ENCODE measurements around the gene PIP4K2A.

Gene PIP4K2A

DNA sequence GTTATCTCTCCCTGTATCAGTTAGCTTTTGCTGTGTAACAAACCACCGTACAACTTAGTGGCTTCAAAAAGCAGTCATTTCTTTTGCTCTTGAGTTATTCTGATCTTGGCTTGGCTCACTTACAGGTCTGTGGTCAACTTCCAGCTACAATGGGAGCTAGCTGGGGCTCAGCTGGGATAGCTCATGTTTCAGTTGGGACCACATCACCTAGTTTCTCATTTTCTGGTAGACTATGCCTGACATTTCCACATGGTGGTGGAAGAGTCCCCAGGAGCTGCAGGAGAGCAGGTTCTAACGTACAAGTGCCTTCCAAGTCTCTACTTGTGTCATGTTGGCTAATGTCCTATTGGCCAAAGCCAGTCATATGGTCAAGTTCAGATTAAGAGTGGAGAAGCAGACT is 25.8 kb upstream of the PIP4K2A start:
- Histone ChIP-seq H3K4me1 (ENCODE audit: control insufficient read depth, insufficient read depth, low read length) (no peaks in the 10 kb centered on the region), H3K27me3 (ENCODE audit: control insufficient read depth, insufficient read depth, low read length) (no peaks in the 10 kb centered on the region), H3K4me3 (ENCODE audit: low read depth, low read length) (no peak overlapping the region), H3K36me3 (ENCODE audit: control insufficient read depth, insufficient read depth, low read length) (no peaks in the 10 kb centered on the region), H3K27ac (ENCODE audit: low read depth, low read length) (no peak overlapping the region), H3K9me3 (ENCODE audit: control insufficient read depth, insufficient read depth, low read depth, low read length) (0 out of 2 replicates have a peak, but pooled peaks cover 4% of the 10 kb centered on the region), H3K9ac (ENCODE audit: low read length) (no peak overlapping the region)

DNA sequence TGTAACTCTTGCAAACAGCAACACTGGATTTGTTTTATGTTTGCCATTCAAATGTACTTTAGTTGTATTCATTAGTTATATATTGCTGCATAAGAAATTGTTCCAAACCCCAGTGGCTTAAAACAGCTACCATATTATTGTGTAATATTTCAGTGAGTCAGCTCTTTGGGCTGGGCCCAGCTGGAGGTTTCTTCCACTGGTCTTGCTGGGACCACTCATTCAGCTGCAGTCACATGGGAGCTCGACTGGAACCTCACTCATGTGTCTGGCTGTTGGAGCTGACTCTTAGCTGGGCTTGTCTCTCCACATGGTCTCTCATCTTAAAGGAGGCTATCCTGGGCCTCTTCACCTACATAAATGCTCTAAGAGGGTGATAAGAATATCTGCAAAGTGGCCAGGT is 23.2 kb upstream of the PIP4K2A start:
- Histone ChIP-seq H3K27ac (ENCODE audit: low read depth, low read length) (no peak overlapping the region), H3K4me1 (ENCODE audit: control insufficient read depth, insufficient read depth, low read length) (no peaks in the 10 kb centered on the region), H3K36me3 (ENCODE audit: control insufficient read depth, insufficient read depth, low read length) (no peaks in the 10 kb centered on the region), H3K9ac (ENCODE audit: low read length) (no peak overlapping the region), H3K9me3 (ENCODE audit: control insufficient read depth, insufficient read depth, low read depth, low read length) (0 out of 2 replicates have a peak, but pooled peaks cover 4% of the 10 kb centered on the region), H3K27me3 (ENCODE audit: control insufficient read depth, insufficient read depth, low read length) (no peaks in the 10 kb centered on the region), H3K4me3 (ENCODE audit: low read depth, low read length) (no peak overlapping the region)

DNA sequence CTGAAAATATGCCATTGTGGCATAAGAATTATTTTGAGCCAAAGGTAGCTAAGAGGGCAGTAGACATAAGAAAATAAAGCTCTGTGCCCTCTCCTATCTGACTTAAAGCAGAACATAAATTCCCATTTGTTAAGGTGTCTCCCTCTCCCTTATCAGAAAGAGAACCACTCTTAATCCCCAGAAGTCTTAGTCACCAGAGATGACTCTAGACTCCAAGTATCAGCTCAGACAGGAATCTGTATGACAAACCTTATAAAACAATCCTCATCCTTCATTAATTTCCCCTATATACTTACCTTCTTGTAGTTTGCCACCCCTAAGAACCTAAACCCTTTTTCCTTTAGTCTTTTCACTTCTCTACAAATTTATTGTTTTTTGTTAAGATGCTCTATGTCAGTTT is 21.8 kb upstream of the PIP4K2A start:
- no peak overlapping the region for H3K9ac ChIP-seq (ENCODE audit: low read length)
- 0 out of 2 replicates have a peak, but pooled peaks cover 4% of the 10 kb centered on the region for H3K9me3 ChIP-seq (ENCODE audit: control insufficient read depth, insufficient read depth, low read depth, low read length)
- H3K27me3 ChIP-seq (ENCODE audit: control insufficient read depth, insufficient read depth, low read length): no peaks in the 10 kb centered on the region
- no peak overlapping the region for H3K27ac ChIP-seq (ENCODE audit: low read depth, low read length)
- no peaks in the 10 kb centered on the region for H3K4me1 ChIP-seq (ENCODE audit: control insufficient read depth, insufficient read depth, low read length)
- H3K4me3 ChIP-seq (ENCODE audit: low read depth, low read length): no peak overlapping the region
- H3K36me3 ChIP-seq (ENCODE audit: control insufficient read depth, insufficient read depth, low read length): no peaks in the 10 kb centered on the region

DNA sequence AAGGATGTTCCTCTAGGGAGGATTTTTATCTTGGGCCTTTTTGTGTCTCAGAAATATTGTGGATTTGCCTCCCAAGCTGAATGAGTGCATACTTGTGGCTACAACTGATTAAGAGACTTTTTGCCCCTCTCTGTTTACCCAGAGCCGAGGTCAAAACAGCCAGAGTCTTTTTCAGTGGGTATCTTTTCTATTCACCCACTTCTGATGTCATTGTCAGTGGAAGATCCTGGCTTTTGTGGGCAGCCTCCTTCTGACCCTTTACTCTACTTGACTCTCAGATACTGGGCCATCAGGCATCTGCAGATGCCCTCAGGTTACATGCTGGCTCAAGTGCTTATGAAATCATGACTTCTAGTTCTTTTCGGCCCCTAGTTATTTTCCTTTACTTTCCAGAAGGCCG is 19.6 kb upstream of the PIP4K2A start:
- Histone ChIP-seq H3K4me1 (ENCODE audit: control insufficient read depth, insufficient read depth, low read length) (no peaks in the 10 kb centered on the region), H3K27ac (ENCODE audit: low read depth, low read length) (no peak overlapping the region), H3K36me3 (ENCODE audit: control insufficient read depth, insufficient read depth, low read length) (no peaks in the 10 kb centered on the region), H3K4me3 (ENCODE audit: low read depth, low read length) (no peak overlapping the region), H3K27me3 (ENCODE audit: control insufficient read depth, insufficient read depth, low read length) (no peaks in the 10 kb centered on the region), H3K9ac (ENCODE audit: low read length) (no peak overlapping the region), H3K9me3 (ENCODE audit: control insufficient read depth, insufficient read depth, low read depth, low read length) (no peaks in the 10 kb centered on the region)

DNA sequence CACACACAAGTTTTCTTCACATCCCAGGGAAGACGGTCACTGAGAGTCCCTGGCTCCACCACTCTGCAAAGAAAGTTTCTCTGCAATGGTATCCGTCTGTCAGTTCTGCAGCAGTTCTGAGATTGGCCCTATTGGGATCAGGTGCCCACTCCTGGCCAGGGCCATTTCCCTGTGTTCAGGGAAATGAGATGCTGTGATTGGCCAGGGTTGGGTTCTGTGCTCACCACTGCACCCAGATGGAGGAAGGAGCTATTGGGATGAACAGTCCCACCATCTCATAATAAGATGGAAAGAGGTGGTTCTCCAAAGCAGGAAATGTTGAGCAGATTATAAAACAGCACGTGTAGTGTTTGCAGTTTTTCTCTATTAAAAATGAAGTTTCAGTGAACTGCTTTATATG is 13.3 kb upstream of the PIP4K2A start:
- Histone ChIP-seq H3K4me1 (ENCODE audit: control insufficient read depth, insufficient read depth, low read length) (no peaks in the 10 kb centered on the region; the same call in 1 of the 2 replicates), H3K36me3 (ENCODE audit: control insufficient read depth, insufficient read depth, low read length) (no peaks in the 10 kb centered on the region), H3K27me3 (ENCODE audit: control insufficient read depth, insufficient read depth, low read length) (no peaks in the 10 kb centered on the region), H3K9ac (ENCODE audit: low read length) (no peak overlapping the region), H3K9me3 (ENCODE audit: control insufficient read depth, insufficient read depth, low read depth, low read length) (no peaks in the 10 kb centered on the region), H3K4me3 (ENCODE audit: low read depth, low read length) (no peak overlapping the region), H3K27ac (ENCODE audit: low read depth, low read length) (no peak overlapping the region)

DNA sequence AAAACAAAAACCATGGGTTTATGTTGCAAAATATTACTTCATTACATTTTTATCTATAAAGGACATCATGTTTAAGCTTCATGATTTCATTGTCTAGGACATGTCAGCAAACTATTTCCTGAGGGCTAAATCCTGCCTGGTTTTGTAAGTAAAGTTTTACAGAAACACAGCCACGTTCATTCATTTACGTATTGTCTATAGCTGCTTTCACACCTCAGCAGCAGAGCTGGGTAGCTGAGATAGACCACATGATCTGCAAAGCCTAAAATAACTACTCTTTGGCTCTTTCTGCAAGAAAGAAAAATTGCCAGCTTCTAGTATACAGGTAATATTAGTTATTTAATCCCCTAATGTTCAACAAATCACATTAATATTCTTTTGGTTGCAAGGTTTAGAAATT is 12.7 kb upstream of the PIP4K2A start:
- Histone ChIP-seq H3K27ac (ENCODE audit: low read depth, low read length) (no peak overlapping the region), H3K9ac (ENCODE audit: low read length) (no peak overlapping the region), H3K36me3 (ENCODE audit: control insufficient read depth, insufficient read depth, low read length) (no peaks in the 10 kb centered on the region), H3K4me3 (ENCODE audit: low read depth, low read length) (no peak overlapping the region), H3K4me1 (ENCODE audit: control insufficient read depth, insufficient read depth, low read length) (no peaks in the 10 kb centered on the region; the same call in 1 of the 2 replicates), H3K9me3 (ENCODE audit: control insufficient read depth, insufficient read depth, low read depth, low read length) (no peaks in the 10 kb centered on the region), H3K27me3 (ENCODE audit: control insufficient read depth, insufficient read depth, low read length) (no peaks in the 10 kb centered on the region)

DNA sequence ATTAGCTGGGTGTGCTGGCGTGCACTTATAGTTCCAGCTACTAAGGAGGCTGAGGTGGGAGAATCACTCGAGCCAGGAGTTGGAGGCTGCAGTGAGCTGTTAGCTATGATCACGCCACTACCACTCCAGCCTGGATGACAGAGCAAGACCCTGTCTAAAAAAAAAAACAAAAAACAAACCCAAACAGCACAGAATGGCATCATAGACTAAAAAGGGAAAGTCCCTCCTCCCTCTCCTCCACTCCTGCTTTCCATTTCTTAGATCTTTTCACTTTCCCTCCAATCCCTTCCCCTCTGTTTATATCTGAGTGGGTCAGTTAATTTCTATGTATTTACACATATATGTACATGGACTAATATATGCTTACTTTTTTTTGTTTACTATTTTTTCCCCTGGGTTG is 10.4 kb upstream of the PIP4K2A start:
- Histone ChIP-seq H3K27me3 (ENCODE audit: control insufficient read depth, insufficient read depth, low read length) (no peaks in the 10 kb centered on the region), H3K9me3 (ENCODE audit: control insufficient read depth, insufficient read depth, low read depth, low read length) (no peaks in the 10 kb centered on the region), H3K4me1 (ENCODE audit: control insufficient read depth, insufficient read depth, low read length) (no peaks in the 10 kb centered on the region; the same call in 1 of the 2 replicates), H3K36me3 (ENCODE audit: control insufficient read depth, insufficient read depth, low read length) (no peaks in the 10 kb centered on the region), H3K4me3 (ENCODE audit: low read depth, low read length) (no peak overlapping the region), H3K9ac (ENCODE audit: low read length) (no peak overlapping the region), H3K27ac (ENCODE audit: low read depth, low read length) (no peak overlapping the region)

DNA sequence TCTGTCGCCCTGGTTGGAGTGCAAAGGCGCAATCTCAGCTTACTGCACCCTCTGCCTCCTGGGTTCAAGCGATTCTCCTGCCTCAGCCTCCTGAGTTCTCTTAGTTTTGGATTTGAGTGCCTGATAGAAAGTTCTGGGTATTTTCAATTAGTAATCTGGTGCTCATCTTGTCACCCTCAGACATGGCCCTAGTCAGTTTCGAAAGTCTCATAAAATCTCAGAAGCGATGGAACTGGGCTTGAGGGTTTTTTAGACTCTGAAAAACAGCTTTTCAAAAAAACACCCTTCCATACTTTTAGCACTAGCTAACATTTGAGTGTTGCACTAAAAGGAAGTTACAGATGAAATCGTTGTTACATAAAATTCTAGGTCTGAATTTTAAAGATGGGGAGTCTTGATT is 9.4 kb upstream of the PIP4K2A start:
- Histone ChIP-seq H3K4me3 (ENCODE audit: low read depth, low read length) (no peak overlapping the region), H3K4me1 (ENCODE audit: control insufficient read depth, insufficient read depth, low read length) (no peaks in the 10 kb centered on the region; the same call in 1 of the 2 replicates), H3K9ac (ENCODE audit: low read length) (no peak overlapping the region), H3K9me3 (ENCODE audit: control insufficient read depth, insufficient read depth, low read depth, low read length) (no peaks in the 10 kb centered on the region), H3K27me3 (ENCODE audit: control insufficient read depth, insufficient read depth, low read length) (no peaks in the 10 kb centered on the region), H3K36me3 (ENCODE audit: control insufficient read depth, insufficient read depth, low read length) (no peaks in the 10 kb centered on the region), H3K27ac (ENCODE audit: low read depth, low read length) (no peak overlapping the region)

DNA sequence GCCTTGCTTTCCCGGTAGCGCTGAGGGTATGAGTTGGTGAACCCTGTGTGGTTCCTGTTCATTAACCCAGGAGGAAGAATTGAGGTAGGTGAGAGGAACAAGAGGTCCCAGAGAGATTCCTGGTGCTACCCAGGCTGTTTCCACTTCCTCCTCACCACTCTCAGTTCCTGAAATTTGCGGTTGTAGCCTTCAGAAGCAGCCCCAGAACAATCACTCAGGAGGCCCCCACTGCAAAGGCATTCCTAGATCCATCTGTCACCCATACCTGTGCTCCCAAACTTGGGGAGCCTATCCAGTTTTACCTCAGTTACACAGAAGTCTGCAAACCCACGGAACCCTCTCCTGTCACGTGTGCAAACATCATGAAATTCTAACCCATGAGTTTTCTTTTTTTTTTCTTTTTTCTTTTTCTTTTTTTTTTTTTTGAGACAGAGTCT is 9.0 kb upstream of the PIP4K2A start:
- H3K4me3 ChIP-seq (ENCODE audit: low read depth, low read length): no peak overlapping the region
- no peaks in the 10 kb centered on the region; the same call in 1 of the 2 replicates for H3K4me1 ChIP-seq (ENCODE audit: control insufficient read depth, insufficient read depth, low read length)
- H3K9ac ChIP-seq (ENCODE audit: low read length): no peak overlapping the region
- H3K27ac ChIP-seq (ENCODE audit: low read depth, low read length): no peak overlapping the region
- no peaks in the 10 kb centered on the region for H3K36me3 ChIP-seq (ENCODE audit: control insufficient read depth, insufficient read depth, low read length)
- no peaks in the 10 kb centered on the region for H3K9me3 ChIP-seq (ENCODE audit: control insufficient read depth, insufficient read depth, low read depth, low read length)
- H3K27me3 ChIP-seq (ENCODE audit: control insufficient read depth, insufficient read depth, low read length): no peaks in the 10 kb centered on the region

DNA sequence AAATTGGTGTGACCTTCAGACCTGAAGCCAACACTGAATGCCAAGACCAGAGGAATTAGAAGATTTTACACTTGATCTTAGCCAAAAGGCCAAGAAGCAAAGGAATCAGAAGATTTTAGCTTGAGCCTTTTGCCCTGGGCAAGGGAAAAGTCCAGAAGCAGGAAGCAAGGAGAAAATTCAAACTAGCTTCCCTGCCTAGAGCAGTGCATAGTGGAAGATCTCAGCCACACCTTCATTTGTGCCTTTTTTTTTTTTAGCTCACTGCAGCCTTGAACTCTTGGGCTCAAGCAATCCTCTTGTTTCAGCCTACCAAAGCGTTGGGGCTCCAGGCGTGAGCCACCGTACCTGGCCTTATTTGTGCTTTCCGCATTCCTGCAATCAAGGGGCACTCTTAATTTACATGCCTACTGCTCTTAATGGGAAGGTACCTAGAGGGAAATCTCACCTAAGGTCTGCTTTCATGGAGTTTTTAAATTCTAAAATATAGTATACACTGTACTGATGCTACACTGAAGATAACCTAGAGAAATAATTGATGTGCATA is 8.3 kb upstream of the PIP4K2A start:
- Histone ChIP-seq H3K9me3 (ENCODE audit: control insufficient read depth, insufficient read depth, low read depth, low read length) (no peaks in the 10 kb centered on the region), H3K27me3 (ENCODE audit: control insufficient read depth, insufficient read depth, low read length) (no peaks in the 10 kb centered on the region), H3K27ac (ENCODE audit: low read depth, low read length) (no peak overlapping the region), H3K4me1 (ENCODE audit: control insufficient read depth, insufficient read depth, low read length) (no peaks in the 10 kb centered on the region; the same call in 1 of the 2 replicates), H3K4me3 (ENCODE audit: low read depth, low read length) (no peak overlapping the region), H3K36me3 (ENCODE audit: control insufficient read depth, insufficient read depth, low read length) (no peaks in the 10 kb centered on the region), H3K9ac (ENCODE audit: low read length) (no peak overlapping the region)

DNA sequence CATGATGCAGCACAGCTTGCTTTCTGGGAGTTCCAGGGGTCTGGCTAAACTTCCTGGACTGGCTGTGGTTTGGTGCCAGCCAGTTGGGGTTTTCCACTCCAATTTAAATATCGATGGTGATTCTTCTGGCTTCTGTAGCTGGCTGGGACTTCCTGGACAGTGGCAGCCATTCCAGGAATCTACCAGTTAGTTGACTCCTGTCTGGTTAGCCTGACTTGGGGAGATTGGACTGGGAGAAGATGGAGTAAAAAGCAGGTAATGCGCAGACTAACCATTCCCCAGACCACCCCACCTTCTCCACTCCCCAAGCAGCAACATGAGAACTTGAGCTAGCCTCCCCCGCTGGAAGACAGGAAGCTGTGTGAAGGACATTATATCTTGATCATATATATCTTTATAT is 6.3 kb upstream of the PIP4K2A start:
- Histone ChIP-seq H3K4me1 (ENCODE audit: control insufficient read depth, insufficient read depth, low read length) (no peaks in the 10 kb centered on the region; the same call in 1 of the 2 replicates), H3K9ac (ENCODE audit: low read length) (no peak overlapping the region), H3K27me3 (ENCODE audit: control insufficient read depth, insufficient read depth, low read length) (no peaks in the 10 kb centered on the region), H3K27ac (ENCODE audit: low read depth, low read length) (no peak overlapping the region), H3K4me3 (ENCODE audit: low read depth, low read length) (no peak overlapping the region), H3K36me3 (ENCODE audit: control insufficient read depth, insufficient read depth, low read length) (no peaks in the 10 kb centered on the region), H3K9me3 (ENCODE audit: control insufficient read depth, insufficient read depth, low read depth, low read length) (no peaks in the 10 kb centered on the region)

All from HUES6 (cell line).